Measurements from ENCODE around the gene URB2. TPM values are rescaled to one million over a fixed set of nuclear protein-coding genes. Genes with fewer than 3 reads are reported as not detected.

The URB2 gene
- total and polyA plus RNA-seq, 2 of the 13 experiments (the other 11 are each of a cell fraction or from before 2014, with no cell fraction given), result 4.0 to 17.6 TPM

GRCh38 chr1:229625915-229626831 lies at the start of gene URB2, which contains the start of gene TAF5L (continued):
- TF ChIP-seq FOXO1 (CRISPR knock-in tag; IDR thresholded peaks at IDR 0.05) (no peak), MIER3 (CRISPR knock-in tag; IDR thresholded peaks at IDR 0.05; ENCODE audit: borderline replicate concordance) (no peak), HIC2 (CRISPR knock-in tag; IDR thresholded peaks at IDR 0.05; ENCODE audit: low read depth) (no peak), KDM4B (CRISPR knock-in tag; IDR thresholded peaks at IDR 0.05) (no peak), TMF1 (CRISPR knock-in tag; IDR thresholded peaks at IDR 0.05; ENCODE audit: low read depth) (no peak), ZNF251 (CRISPR knock-in tag; IDR thresholded peaks at IDR 0.05) (no peak), TRAFD1 (CRISPR knock-in tag; IDR thresholded peaks at IDR 0.05; ENCODE audit: borderline replicate concordance) (no peak), HMG20A (CRISPR knock-in tag; IDR thresholded peaks at IDR 0.05; ENCODE audit: borderline replicate concordance) (no peak), ZNF451 (CRISPR knock-in tag; IDR thresholded peaks at IDR 0.05) (no peak), DMTF1 (CRISPR knock-in tag; IDR thresholded peaks at IDR 0.05) (no peak), DNMT3B (CRISPR knock-in tag; conservative IDR thresholded peaks at IDR 0.05) (no peak), ZNF326 (CRISPR knock-in tag; IDR thresholded peaks at IDR 0.05; ENCODE audit: borderline replicate concordance) (no peak), MTF2 (CRISPR knock-in tag; IDR thresholded peaks at IDR 0.05; ENCODE audit: borderline replicate concordance) (peak; percentile 61; the same call in 1 of the 2 replicates), ZNF264 (CRISPR knock-in tag; IDR thresholded peaks at IDR 0.05) (no peak), ATAD3A (CRISPR knock-in tag; IDR thresholded peaks at IDR 0.05) (no peak), NFKBIZ (CRISPR knock-in tag; IDR thresholded peaks at IDR 0.05) (no peak), ZKSCAN8 (CRISPR knock-in tag; IDR thresholded peaks at IDR 0.05; ENCODE audit: borderline replicate concordance) (no peak), POGZ (CRISPR knock-in tag; IDR thresholded peaks at IDR 0.05) (no peak), PHB2 (IDR thresholded peaks at IDR 0.05; ENCODE audit: partially characterized antibody) (no peak), ZNF207 (IDR thresholded peaks at IDR 0.05; ENCODE audit: borderline replicate concordance) (no peak), TCF12 (IDR thresholded peaks at IDR 0.05) (no peak), TCF12 (CRISPR knock-in tag; IDR thresholded peaks at IDR 0.05) (peak; percentile 77), ATF2 (CRISPR knock-in tag; IDR thresholded peaks at IDR 0.05) (no peak)
